Measurements from ENCODE around the gene DERA. TPM values are rescaled to one million over a fixed set of nuclear protein-coding genes. Genes with fewer than 3 reads are reported as not detected.
"Not testable (repeated sequence)": the region's sequence is repeated elsewhere in the genome, so short reads cannot be mapped to it uniquely, and the experiment has no call there.

The DERA gene
- total and polyA plus RNA-seq, 11 donors, result 19.0 to 44.3 (median 23.8) TPM

DNA sequence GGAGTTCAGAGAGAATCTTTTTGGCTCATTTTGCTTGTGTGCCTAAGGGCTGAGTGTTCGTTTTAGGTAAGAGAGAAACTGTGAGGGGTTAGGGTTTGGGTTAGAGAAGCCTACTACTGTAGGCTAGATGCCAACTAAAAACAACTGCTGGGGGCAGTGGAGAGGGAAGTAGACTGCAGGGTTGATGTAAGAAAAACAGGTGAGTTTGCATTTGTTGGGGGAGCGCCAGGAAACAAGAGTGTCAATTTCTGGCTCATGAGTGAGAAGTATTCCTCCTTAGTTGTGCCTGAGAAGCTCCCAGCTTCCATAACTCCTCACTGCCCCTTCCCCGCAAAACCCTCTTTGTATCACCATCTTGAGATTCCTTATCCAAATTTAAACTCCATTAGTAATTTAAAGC is 92.3 kb downstream of the DERA start:
- no peaks in the 10 kb centered on the region for H3K9me3 ChIP-seq
- no peaks in the 10 kb centered on the region for H3K27me3 ChIP-seq
- intact Hi-C loops (cut with DNase I), result no loop called here
- no peak for DNase-seq
- 94 to 98% (median 98%) methylated on average over 3 of the region's 3 CpGs for WGBS, 4 donors
- no peak overlapping the region for H3K4me3 ChIP-seq
- peaks cover 0 to 8% (median 2%) of the 10 kb centered on the region in 9 donors for H3K36me3 ChIP-seq
- H3K27ac ChIP-seq, result no peak overlapping the region
- TF ChIP-seq POLR2A (IDR thresholded peaks at IDR 0.05) (no peak), CTCF (IDR thresholded peaks at IDR 0.05) (no peak)
- ATAC-seq, result no peak
- H3K4me1 ChIP-seq, result no peaks in the 10 kb centered on the region

GRCh38 chr12:16006752-16007151 is 95.6 kb downstream of the DERA start:
- DNase-seq, result no peak
- Histone ChIP-seq H3K36me3 (peaks cover 0 to 8% (median 2%) of the 10 kb centered on the region in 9 donors), H3K4me1 (peaks cover 0 to 4% (median 4%) of the 10 kb centered on the region in 12 donors), H3K9me3 (no peaks in the 10 kb centered on the region), H3K27ac (no peak overlapping the region), H3K27me3 (no peaks in the 10 kb centered on the region), H3K4me3 (no peak overlapping the region)
- ATAC-seq, result no peak
- TF ChIP-seq POLR2A (IDR thresholded peaks at IDR 0.05), result no peak
- no peak for TF ChIP-seq CTCF (IDR thresholded peaks at IDR 0.05)
- intact Hi-C loops (cut with DNase I), result no loop called here
- 94 to 96% (median 95%) methylated on average over 4 of the region's 4 CpGs for WGBS, 4 donors

GRCh38 chr12:16008421-16008824 is 97.3 kb downstream of the DERA start:
- Histone ChIP-seq H3K36me3 (peaks cover 0 to 8% (median 2%) of the 10 kb centered on the region in 9 donors), H3K9me3 (no peaks in the 10 kb centered on the region), H3K4me3 (no peak overlapping the region), H3K27ac (no peak overlapping the region), H3K4me1 (peaks cover 0 to 18% (median 11%) of the 10 kb centered on the region in 12 donors), H3K27me3 (no peaks in the 10 kb centered on the region)
- TF ChIP-seq POLR2A (IDR thresholded peaks at IDR 0.05) (no peak), CTCF (IDR thresholded peaks at IDR 0.05) (no peak)
- 88 to 94% (median 90%) methylated on average over 7 of the region's 7 CpGs for WGBS, 4 donors
- peak in 1 of 4 donors; percentile 27 for ATAC-seq
- DNase-seq, result no peak
- intact Hi-C loops (cut with DNase I), result no loop called here

DNA sequence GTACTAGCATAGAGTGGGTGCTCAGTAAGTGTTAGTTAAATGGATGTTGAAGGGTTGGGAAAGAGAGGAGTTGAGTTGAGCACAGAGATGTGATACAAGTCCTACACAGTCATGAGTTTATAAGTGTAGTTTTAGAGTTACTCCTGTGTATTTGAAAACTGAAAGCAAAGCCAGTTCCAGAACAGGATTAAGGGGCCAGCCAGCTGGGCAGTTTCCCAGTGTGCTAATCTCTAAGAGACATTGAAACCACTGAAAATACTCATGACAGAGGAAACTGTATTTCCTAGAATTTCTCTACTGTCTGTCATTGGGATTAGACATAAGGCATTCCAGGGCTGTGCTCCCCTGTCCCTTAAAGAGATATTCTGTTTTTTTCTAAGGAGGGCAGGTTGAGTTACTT is 101.0 kb downstream of the DERA start:
- H3K4me3 ChIP-seq, result no peak overlapping the region
- H3K9me3 ChIP-seq, result peaks cover 0 to 11% (median 0%) of the 10 kb centered on the region in 12 donors
- DNase-seq, result peak in 4 of 5 donors; percentile 44 to 67 (median 56)
- ATAC-seq, result peak; percentile 77 to 86 (median 82)
- H3K27me3 ChIP-seq, result no peaks in the 10 kb centered on the region
- peaks cover 0 to 18% (median 11%) of the 10 kb centered on the region in 12 donors for H3K4me1 ChIP-seq
- H3K36me3 ChIP-seq, result peaks cover 0 to 9% (median 0%) of the 10 kb centered on the region in 9 donors
- H3K27ac ChIP-seq, result peak overlapping the region in 4 of 12 donors; percentile 3 to 56 (median 16)
- intact Hi-C loops (cut with DNase I), result no loop called here
- no peak for TF ChIP-seq POLR2A (IDR thresholded peaks at IDR 0.05)
- TF ChIP-seq CTCF (IDR thresholded peaks at IDR 0.05), result no peak

- H3K27me3 ChIP-seq; H3K27ac ChIP-seq; DNase-seq; intact Hi-C loops (cut with DNase I); H3K36me3 ChIP-seq; H3K4me3 ChIP-seq; ATAC-seq: not testable (repeated sequence)
- peaks cover 0 to 18% (median 11%) of the 10 kb centered on the region in 12 donors for H3K4me1 ChIP-seq
- H3K9me3 ChIP-seq, result peaks cover 0 to 11% (median 0%) of the 10 kb centered on the region in 12 donors
- WGBS, 4 donors, result 99 to 100% (median 100%) methylated on average over 1 of the region's 1 CpG
These were observed 102.6 kb downstream of the DERA start for GRCh38 chr12:16013722-16014121.

GRCh38 chr12:16014394-16014793 is 103.3 kb downstream of the DERA start:
- ATAC-seq, result not testable (repeated sequence)

More at GRCh38 chr12:16014394-16014793, 103.3 kb downstream of the DERA start:
- 95 to 98% (median 98%) methylated on average over 6 of the region's 6 CpGs for WGBS, 4 donors
- Histone ChIP-seq H3K9me3 (peaks cover 0 to 11% (median 0%) of the 10 kb centered on the region in 12 donors), H3K4me1 (peaks cover 0 to 18% (median 11%) of the 10 kb centered on the region in 12 donors)
- H3K36me3 ChIP-seq; DNase-seq; H3K27ac ChIP-seq; H3K27me3 ChIP-seq; intact Hi-C loops (cut with DNase I); H3K4me3 ChIP-seq: not testable (repeated sequence)
